Brain microvascular endothelial cell (primary cell): ENCODE results near the gene RAP2C.

Experiments used
- DNase-seq: peaks from one replicate; pipeline ENCODE4 v3.0.0-alpha.2; 2020
- H3K27ac ChIP-seq: fragments of 250-450 bp; sonication (Bioruptor Pico); 2 replicates; pipeline ENCODE4 v1.5.1; 2020; ENCODE audit warnings: mild to moderate bottlenecking, moderate library complexity
- H3K27me3 ChIP-seq: fragments of 250-450 bp; sonication (Bioruptor Pico); replicated peaks from 2 replicates; pipeline ENCODE4 v1.5.1; 2020; ENCODE audit warnings: mild to moderate bottlenecking
- H3K36me3 ChIP-seq: fragments of 250-450 bp; sonication (Bioruptor Pico); replicated peaks from 2 replicates; pipeline ENCODE4 v1.5.1; 2020; ENCODE audit warnings: mild to moderate bottlenecking
- H3K4me3 ChIP-seq: 2 replicates; pipeline ENCODE4 v1.5.1; 2011; ENCODE audit warnings: low read depth, mild to moderate bottlenecking, control low read depth, low read length, moderate library complexity
- CTCF ChIP-seq: IDR thresholded peaks from 2 replicates; pipeline ENCODE4 v1.5.1; 2011; ENCODE audit warnings: low read depth, mild to moderate bottlenecking, moderate library complexity, low read length, control low read depth, inconsistent platforms; ENCODE audit errors: missing control alignments
- in situ Hi-C: cut with HindIII; loops from 2 replicates; pipeline ENCODE4 v1.10.0; 2017; ENCODE audit warnings: low sequenced_read_pairs, low pct_ligation_motif_present

The RAP2C gene

DNA sequence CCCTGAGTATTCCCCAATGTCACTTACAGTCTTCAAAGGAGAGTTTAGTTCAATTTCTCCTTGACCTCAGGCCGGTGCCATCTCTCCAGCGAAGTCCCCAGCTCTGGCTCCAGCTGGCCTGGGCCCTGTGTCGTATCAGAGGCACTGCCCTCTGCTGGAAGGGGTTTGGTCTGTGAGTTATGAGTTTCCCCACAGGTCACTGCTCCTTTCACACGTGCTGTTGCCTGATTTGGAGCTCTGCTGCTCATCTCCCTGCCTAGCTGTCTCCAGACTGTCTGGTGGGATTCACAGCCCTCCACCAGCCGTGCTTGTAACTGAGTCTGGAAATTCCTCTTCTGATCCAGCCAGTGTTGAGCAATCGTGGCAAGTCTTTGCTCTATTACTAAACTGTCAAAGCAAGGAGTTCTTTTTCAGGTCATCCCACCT is at the start of gene RAP2C:
RAP2C (minus strand) TSS at position 105 of the 426 bp plus-strand sequence. CDS start 2,179 bp downstream, outside the sequence.
- Histone ChIP-seq H3K27ac (peak within 1 kb of the TSS; percentile 74), H3K4me3 (peak within 1 kb of the TSS; percentile 66), H3K27me3 (no peaks in the 10 kb centered on the region), H3K36me3 (no peaks in the 10 kb centered on the region)
- TF ChIP-seq CTCF: peak; percentile 77
- no peak for DNase-seq
- in situ Hi-C loops: no loop called here

DNA sequence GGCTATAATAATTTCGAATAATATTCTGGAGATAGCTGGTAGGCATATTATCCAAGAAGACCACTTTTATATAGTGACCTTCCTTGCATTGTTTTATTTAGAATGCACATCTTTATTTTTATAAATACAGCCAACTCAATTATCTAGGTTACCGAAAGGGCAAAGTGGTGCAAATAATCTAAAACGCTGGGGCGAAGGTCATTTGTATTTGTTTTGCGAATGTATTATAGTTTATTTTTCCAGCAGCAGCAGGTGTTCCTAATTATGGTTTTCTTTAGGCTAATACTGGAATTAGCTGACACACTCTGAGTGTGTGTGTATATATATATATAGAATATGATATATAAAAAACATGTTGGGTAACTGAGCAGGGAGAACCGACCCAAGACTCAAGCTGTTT is 48.1 kb upstream of the RAP2C start:
- in situ Hi-C loops: no loop called here
- H3K27me3 ChIP-seq: no peaks in the 10 kb centered on the region
- DNase-seq: no peak
- no peak overlapping the region for H3K4me3 ChIP-seq
- H3K36me3 ChIP-seq: no peaks in the 10 kb centered on the region
- no peak overlapping the region for H3K27ac ChIP-seq
- no peak for TF ChIP-seq CTCF

GRCh38 chrX:132266583-132267355 is 47.5 kb upstream of the RAP2C start:
- Histone ChIP-seq H3K4me3 (no peak overlapping the region), H3K36me3 (no peaks in the 10 kb centered on the region), H3K27ac (no peak overlapping the region), H3K27me3 (no peaks in the 10 kb centered on the region)
- no peak for DNase-seq
- no peak for TF ChIP-seq CTCF
- in situ Hi-C loops: no loop called here

GRCh38 chrX:132263127-132263526 is 43.9 kb upstream of the RAP2C start:
- in situ Hi-C loops: no loop called here
- no peaks in the 10 kb centered on the region for H3K36me3 ChIP-seq
- DNase-seq: no peak
- TF ChIP-seq CTCF: no peak
- H3K27ac ChIP-seq: no peak overlapping the region
- no peak overlapping the region for H3K4me3 ChIP-seq
- no peaks in the 10 kb centered on the region for H3K27me3 ChIP-seq

DNA sequence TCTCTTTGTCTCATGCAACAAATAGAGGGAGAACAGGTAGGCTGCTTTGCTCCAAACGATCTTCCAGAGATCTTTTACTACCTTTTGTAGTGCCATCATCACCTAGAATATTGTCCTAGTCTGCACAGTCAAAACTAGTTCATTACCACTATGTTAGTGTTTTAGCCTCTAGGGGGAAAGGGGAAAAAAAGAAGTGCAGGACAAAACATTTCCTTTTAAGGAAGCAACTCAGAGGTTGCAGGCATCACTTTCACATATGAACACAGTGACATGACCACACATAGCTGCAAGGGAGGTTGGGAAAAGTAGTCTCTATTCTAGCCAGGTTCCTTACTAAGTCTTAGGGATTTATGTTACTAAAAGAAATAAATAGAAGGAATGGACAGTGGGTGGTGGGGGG is 39.3 kb upstream of the RAP2C start:
- Histone ChIP-seq H3K27ac (no peak overlapping the region), H3K36me3 (no peaks in the 10 kb centered on the region), H3K27me3 (no peaks in the 10 kb centered on the region), H3K4me3 (no peak overlapping the region)
- DNase-seq: no peak
- TF ChIP-seq CTCF: no peak
- in situ Hi-C loops: no loop called here

GRCh38 chrX:132257116-132257515 is 37.9 kb upstream of the RAP2C start:
- TF ChIP-seq CTCF: no peak
- Histone ChIP-seq H3K36me3 (no peaks in the 10 kb centered on the region), H3K4me3 (no peak overlapping the region), H3K27me3 (no peaks in the 10 kb centered on the region), H3K27ac (no peak overlapping the region)
- in situ Hi-C loops: no loop called here
- DNase-seq: no peak
